SH-SY5Y (cell line): ENCODE data around the gene SLC7A6.

Experiments
- GATA2 ChIP-seq: IDR thresholded peaks from 2 replicates; pipeline ENCODE4 v1.6.1; 2011; ENCODE audit warnings: mild to moderate bottlenecking, low read depth, low read length
- GATA3 ChIP-seq: IDR thresholded peaks from 2 replicates; pipeline ENCODE4 v1.6.1; 2011; ENCODE audit warnings: low read depth, mild to moderate bottlenecking, low read length, moderate library complexity

SLC7A6 gene

DNA sequence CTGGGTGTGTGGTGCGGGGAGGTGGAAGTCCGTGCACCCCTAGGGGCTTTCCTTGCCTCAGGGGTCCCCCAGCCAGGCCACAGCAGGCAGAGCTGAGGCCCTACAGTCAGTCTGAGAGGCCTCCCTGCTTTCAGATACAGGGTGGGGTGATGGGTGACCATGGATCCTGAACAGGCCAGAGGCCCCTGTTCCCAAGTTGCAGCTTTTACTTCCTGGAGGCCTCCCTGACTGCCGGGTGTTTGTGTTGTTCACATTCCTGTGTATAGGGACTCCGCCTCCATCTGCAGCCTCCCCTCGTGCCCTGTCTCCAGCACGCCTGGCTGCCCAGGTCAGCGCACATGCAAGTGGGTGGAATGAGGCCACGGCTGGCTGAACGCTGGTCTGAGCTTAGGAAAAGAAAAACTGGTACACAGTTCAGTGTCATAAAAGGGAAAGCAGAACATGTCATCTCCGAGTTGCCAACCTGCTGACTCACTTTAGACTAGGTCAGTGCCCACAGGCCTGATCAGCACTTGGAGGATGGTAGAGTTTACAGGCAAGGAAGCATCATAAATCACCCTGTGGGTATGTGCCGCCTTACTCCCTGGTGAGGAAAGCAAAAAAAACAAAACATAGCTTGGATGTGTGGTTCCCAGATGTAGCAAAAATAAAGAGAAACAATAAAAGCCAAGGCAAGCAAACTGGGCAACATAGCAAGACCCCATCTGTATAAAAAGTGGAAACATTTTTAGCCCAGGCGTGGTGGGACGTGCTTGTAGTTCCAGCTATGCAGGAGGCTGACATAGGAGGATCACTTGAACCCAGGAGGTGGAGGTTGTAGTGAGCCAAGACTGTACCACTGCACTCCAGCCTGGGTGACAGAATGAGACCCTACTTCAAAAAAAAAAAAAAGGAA lies 6.2 kb upstream of the SLC7A6 start:
- TF ChIP-seq GATA2 (no peak), GATA3 (no peak)

DNA sequence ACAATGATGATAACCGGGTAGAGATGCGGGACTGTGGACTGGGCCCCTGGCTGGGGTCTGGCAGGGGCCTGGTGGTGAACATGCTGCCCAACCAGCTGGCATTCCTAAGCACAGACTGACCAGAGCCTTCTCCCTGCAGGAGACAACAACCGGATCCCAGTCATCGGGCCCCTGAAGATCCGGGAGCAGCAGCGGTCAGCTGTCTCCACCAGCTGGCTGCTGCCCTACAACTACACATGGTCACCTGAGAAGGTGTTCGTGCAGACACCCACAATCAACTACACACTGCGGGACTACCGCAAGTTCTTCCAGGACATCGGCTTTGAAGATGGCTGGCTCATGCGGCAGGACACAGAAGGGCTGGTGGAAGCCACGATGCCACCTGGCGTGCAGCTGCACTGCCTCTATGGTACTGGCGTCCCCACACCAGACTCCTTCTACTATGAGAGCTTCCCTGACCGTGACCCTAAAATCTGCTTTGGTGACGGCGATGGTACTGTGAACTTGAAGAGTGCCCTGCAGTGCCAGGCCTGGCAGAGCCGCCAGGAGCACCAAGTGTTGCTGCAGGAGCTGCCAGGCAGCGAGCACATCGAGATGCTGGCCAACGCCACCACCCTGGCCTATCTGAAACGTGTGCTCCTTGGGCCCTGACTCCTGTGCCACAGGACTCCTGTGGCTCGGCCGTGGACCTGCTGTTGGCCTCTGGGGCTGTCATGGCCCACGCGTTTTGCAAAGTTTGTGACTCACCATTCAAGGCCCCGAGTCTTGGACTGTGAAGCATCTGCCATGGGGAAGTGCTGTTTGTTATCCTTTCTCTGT lies 5.1 kb upstream of the SLC7A6 start:
- TF ChIP-seq GATA2 (no peak), GATA3 (no peak)

DNA sequence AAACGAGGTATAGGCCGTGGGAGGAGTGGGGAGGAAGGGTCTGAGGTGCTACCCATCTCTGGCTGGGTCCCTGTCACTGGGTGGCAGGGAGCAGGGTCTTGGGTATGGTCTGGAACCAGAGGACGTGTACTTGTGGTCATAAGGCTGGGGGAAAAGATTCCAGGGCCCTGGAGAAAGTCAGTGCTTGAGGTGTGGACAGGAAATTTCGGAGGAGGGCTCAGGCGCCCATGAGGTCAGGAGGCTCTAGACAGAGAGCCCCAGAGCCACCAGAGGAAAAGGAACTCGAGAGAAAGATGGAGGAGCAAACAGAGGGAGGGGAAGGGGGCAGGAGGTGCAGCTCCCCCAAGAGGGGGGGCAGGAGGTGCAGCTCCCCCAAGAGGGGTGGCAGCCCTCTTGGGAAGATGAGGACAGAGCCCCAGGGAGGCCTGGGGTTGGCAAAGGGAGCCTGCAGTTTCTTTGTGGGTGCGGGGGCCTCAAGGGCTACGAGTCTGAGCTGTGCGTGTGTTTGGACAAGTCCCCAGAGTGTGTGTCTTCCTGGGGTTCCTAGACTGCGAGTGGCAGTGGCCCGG lies 683 bp upstream of the SLC7A6 start:
- TF ChIP-seq GATA3 (no peak), GATA2 (no peak)

DNA sequence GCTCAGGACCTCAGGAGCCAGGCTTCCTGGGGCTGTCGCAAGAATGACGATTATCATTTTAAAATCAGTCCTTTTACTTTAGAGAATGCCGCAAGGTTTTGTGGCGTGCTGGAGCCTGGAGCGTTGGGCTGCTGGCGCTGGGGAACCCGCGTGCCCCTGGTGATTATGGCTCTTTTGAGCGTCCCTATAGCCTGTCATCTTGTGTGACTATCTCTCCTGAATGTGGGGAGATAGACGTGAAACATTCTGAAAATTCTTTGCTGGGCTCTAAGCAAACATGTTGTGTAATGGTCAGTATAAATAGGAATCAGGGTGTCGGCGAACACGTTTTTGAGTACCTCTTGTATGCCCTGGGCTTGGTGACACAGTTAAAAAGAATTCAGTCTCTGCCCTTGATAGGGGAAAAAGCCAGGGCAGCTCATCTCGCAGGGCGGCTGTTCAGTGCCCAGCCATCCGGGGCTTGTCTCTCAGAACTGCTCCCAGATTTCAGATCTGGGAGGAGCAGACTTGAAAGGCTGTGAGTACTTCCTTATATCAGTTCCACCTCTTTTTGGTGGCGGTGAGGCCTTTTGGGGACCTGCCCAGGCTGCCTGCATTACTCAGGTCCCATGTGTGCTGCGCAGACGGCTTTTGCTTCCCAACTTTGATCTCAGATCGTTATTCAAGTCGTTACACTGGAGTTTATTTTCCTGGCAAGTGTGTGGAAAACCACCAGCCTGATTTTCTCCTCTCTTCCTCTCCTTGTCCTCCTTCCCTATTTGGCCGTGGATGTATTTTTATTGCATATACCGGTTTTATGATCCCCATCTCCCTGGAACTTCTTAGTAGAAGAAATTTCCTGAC lies 973 bp downstream of the SLC7A6 start:
- TF ChIP-seq GATA2: no peak
- TF ChIP-seq GATA3: no peak

DNA sequence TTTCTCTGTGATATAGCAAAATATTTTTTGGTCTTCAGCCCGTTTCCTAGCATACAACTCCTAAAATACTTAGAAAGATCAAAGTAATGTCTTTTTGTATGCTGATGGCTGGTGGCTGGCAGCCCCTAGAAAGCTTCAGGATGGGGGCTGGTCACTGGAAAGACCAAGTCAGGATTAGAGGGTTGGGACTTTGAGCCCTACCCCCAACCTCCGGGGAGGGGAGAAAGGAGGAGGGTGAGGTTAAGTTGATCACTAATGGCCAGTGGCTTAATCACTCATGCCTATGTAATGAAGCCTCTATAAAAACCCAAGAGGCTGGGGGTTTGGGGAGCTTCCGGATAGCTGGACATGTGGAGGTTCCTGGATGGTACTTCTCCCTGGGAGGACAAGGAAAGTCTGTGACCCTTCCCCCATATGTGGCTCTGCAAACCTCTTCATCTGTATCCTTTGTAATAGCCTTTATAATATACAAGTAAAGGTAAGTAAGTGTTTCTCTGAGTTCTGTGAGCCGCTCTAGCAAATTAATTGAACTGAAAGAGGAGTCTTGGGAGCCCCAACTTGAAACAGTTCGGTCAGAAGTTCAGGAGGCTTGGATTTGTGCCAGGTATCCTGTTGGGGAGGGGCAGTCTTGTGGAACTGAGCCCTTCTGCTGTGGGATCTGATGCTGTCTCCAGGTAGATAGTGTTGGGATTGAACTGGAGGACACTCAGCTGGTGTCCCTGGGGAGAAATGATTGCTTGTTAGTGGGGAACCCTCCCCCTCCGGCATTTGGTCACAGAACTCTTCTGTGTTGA lies 3.5 kb downstream of the SLC7A6 start:
- TF ChIP-seq GATA3 (no peak), GATA2 (no peak)

DNA sequence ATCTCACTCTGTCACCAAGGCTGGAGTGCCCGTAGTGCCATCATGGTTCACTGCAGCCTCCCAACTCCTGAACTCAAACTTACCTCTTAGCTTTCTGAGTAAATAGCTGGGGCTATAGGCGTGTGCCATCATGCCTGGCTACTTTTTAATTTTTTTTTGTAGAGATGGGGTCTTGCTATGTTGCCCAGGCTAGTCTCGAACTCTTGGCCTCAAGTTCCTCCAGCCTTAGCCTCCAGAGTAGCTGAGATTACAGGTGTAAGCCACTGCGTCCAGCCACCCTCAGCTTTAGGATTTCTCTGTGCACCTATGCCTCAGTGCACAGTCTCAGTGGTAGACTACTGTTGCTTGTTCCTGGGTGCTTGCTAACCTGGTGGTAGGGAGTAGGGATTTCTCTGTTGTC lies 5.5 kb downstream of the SLC7A6 start:
- TF ChIP-seq GATA3 (no peak), GATA2 (no peak)

DNA sequence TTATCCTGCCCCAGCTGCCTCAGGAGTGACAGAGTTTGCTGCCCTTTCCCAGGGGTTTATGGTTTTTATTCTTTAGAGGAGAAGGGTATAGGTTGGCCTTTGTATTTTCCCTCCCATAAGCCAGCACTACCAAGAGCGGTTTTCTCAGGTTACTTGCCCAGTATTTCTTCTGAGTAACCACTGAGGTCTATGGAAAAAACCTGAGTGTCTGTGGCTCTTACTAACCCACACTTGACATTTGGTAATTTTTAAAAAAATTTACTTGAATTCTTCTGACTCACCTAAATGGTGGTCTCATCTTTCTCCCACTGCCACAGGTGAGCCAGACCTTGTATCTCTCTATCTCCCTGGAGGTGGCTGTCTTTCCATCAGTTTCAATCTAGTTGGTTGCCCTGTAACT lies 6.0 kb downstream of the SLC7A6 start:
- no peak for TF ChIP-seq GATA3
- no peak for TF ChIP-seq GATA2

DNA sequence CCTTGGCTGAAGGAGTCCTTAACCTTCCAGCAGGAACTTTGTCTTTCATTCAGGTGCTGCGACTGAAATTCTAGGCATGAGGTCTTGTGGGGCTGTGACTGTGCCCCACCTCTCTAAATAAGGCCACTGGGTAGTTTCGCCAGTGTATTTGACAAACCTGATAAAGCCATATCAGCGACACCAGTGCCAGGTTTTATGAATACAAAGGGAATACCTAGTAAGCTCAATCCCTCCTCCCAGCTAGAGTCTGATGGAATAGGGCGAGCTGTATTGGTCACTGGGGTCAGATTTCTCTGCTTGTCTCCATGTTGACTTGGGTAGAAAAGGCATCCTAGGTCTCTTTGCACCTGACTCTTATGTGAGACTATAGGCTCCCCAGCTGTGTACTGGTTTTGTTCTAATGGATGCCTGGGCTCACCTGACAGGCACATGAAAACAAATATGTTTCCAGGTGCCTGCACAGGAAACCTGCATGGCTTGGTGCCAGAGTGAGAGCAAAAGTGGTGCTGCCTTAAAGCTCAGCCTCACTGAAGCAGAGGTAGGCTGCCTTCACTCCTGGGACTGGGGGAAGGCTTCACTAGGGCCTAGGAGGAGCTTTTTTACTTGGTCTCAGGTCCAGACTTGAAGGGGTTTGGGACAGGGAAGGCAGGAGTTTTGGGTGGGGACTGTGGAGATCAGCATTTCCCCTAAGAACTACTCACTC lies 8.3 kb downstream of the SLC7A6 start:
- no peak for TF ChIP-seq GATA3
- no peak for TF ChIP-seq GATA2

DNA sequence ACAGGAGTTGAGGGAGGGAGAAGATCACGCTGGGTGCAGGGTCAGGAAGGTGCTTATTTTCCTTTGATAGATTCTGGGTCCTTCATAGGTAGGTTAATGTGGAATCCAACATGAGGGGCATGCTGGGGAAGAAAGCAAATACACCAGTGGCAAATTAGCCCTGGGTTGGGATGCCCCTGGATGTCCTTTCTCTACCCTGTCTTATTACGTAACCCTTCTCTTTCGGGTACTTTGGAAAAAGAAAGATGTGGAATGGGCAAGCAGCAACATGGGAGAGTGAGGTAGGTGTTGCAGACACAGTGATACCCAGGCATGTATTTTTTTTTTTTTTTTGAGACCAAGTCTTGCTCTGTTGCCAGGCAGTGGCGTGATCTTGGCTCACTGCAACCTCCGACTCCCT lies 9.1 kb downstream of the SLC7A6 start:
- no peak for TF ChIP-seq GATA2
- no peak for TF ChIP-seq GATA3

DNA sequence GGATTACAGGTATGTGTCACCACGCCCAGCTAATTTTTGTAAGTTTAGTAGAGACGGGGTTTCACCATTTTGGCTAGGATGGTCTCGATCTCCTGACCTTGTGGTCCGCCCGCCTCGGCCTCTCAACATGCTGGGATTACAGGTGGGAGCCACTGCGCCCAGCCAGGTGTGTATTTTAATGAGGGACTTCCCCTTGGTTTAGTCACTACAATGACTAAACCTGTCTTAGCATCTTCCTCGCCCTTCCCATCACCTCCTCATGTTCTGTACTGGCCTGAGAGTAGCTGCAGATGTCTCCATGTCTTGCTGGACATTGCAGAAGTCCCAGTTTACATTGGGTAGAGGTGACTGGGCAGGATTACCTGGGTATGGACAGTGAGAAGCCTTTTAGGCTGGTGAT lies 9.6 kb downstream of the SLC7A6 start:
- TF ChIP-seq GATA3: no peak
- TF ChIP-seq GATA2: no peak

DNA sequence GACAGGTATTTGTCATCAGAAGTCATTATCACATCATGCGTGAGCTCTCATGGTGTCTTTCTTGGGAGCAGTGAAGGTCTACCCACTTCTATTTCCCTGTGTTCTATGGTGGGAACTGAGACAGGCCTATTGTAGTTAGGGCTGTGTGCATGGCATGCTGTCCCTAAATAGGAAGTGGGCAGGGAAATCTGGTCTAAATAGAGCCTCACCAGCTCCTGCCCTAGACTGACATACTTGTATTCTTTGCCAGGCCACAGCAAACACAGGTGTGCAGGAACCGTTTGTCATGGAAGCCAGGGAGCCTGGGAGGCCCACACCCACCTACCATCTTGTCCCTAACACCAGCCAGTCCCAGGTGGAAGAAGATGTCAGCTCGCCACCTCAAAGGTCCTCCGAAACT lies 10.1 kb downstream of the SLC7A6 start:
- TF ChIP-seq GATA2 (no peak), GATA3 (no peak)

DNA sequence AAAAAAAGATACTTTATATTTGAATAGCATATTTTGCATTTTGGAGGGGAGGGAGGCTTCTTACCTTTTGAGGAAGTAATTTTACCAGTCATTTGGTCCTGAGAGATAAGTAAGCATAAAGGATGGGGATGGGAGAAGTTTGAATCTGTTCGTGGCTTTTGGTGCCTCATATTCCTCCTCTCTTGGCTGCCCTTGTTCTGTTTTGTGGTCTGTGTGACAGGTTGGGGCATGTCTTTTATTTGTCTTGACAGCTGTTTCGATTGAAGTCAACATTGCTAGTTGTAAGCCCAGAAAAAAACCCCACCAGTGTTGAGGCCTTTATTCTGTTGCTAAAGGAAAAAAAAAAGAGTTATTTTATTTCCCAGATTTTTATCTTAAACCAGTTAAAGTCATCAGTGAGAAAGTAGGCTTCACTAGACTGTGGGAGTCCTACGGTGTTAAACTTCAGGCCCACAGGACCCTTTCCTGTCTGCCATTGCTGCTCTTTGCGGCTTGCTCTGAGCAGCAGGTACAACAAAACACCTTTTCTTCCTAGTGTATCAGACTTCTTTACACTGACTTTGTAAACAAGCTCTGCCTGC lies 11.4 kb downstream of the SLC7A6 start:
- TF ChIP-seq GATA2 (no peak), GATA3 (no peak)

DNA sequence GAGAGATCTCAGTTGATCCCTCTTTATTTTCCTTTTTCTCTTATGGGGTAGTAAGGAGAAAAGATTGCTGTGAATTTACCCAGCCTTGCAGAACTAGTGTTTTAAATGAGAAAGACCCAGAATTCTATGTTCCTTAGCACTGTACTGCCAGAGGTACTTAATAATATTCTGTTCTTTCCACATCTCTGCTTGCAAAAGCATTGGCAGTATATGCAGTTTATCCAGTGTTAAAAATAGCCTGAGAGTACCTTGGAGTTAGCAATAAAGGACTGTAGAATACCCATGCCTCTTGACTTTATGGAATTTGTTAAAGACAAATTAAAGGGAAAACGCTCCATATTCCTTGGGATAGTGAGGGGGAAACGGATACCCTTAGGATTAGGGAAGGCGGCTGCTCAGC lies 11.9 kb downstream of the SLC7A6 start:
- TF ChIP-seq GATA3: no peak
- TF ChIP-seq GATA2: no peak
